ENCODE measurements around the gene NACC1. TPM values are rescaled to one million over a fixed set of nuclear protein-coding genes. Genes with fewer than 3 reads are reported as not detected.

The NACC1 gene
- total and polyA plus RNA-seq, 2 of the 13 experiments (the other 11 are each of a cell fraction or from before 2014, with no cell fraction given), result 31.8 to 42.3 TPM

GRCh38 chr19:13155472-13156359, 37.7 kb downstream of the NACC1 start (continued):
- TF ChIP-seq ZBTB46 (CRISPR knock-in tag; IDR thresholded peaks at IDR 0.05; ENCODE audit: borderline replicate concordance), result no peak
- TF ChIP-seq ARHGAP35 (CRISPR knock-in tag; IDR thresholded peaks at IDR 0.05; ENCODE audit: borderline replicate concordance), result peak; percentile 63; the same call in 1 of the 2 replicates
- TF ChIP-seq ZNF672 (CRISPR knock-in tag; IDR thresholded peaks at IDR 0.05), result no peak
- TF ChIP-seq ZNF557 (CRISPR knock-in tag; IDR thresholded peaks at IDR 0.05), result no peak
- no peak for TF ChIP-seq TOPORS (CRISPR knock-in tag; IDR thresholded peaks at IDR 0.05)
- no peak for TF ChIP-seq HNF4G (IDR thresholded peaks at IDR 0.05; ENCODE audit: borderline replicate concordance, low read depth, low read length)
- TF ChIP-seq HNF4G (CRISPR knock-in tag; IDR thresholded peaks at IDR 0.05; ENCODE audit: borderline replicate concordance, low read depth), result no peak; the same call in 1 of the 2 replicates
- TF ChIP-seq ZNF850 (CRISPR knock-in tag; conservative IDR thresholded peaks at IDR 0.05), result 0 out of 2 replicates have a peak, but pooled peaks have one; percentile 26
- TF ChIP-seq ZNF432 (CRISPR knock-in tag; IDR thresholded peaks at IDR 0.05; ENCODE audit: borderline replicate concordance), result no peak
- peak; percentile 43; the same call in 1 of the 2 replicates for TF ChIP-seq ZGPAT (CRISPR knock-in tag; IDR thresholded peaks at IDR 0.05)
- peak; percentile 26; the same call in 1 of the 2 replicates for TF ChIP-seq ZZZ3 (CRISPR knock-in tag; IDR thresholded peaks at IDR 0.05; ENCODE audit: borderline replicate concordance)
- no peak for TF ChIP-seq ZNF350 (CRISPR knock-in tag; IDR thresholded peaks at IDR 0.05; ENCODE audit: borderline replicate concordance, low read depth)
- TF ChIP-seq SRSF9 (IDR thresholded peaks at IDR 0.05; ENCODE audit: borderline replicate concordance, insufficient read depth, low read depth, low read length, poor library complexity, severe bottlenecking), result no peak
- no peak for TF ChIP-seq HDAC6 (IDR thresholded peaks at IDR 0.05; ENCODE audit: low read depth, low read length)
- TF ChIP-seq ZNF34 (CRISPR knock-in tag; IDR thresholded peaks at IDR 0.05; ENCODE audit: borderline replicate concordance), result no peak
- TF ChIP-seq GPBP1L1 (CRISPR knock-in tag; IDR thresholded peaks at IDR 0.05), result no peak
- 0 out of 2 replicates have a peak, but pooled peaks have one; percentile 44 for TF ChIP-seq ZBTB3 (CRISPR knock-in tag; IDR thresholded peaks at IDR 0.05; ENCODE audit: borderline replicate concordance, low read depth)

Data from HepG2 (cell line).